ENCODE results near the gene NQO2. TPM values are rescaled to one million over a fixed set of nuclear protein-coding genes. Genes with fewer than 3 reads are reported as not detected.

The NQO2 gene, protein sequence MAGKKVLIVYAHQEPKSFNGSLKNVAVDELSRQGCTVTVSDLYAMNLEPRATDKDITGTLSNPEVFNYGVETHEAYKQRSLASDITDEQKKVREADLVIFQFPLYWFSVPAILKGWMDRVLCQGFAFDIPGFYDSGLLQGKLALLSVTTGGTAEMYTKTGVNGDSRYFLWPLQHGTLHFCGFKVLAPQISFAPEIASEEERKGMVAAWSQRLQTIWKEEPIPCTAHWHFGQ
- total RNA-seq (22.5 and 23.4 TPM in 2 replicates), polyA plus RNA-seq (28.6 and 38.5 TPM in 2 replicates)

DNA sequence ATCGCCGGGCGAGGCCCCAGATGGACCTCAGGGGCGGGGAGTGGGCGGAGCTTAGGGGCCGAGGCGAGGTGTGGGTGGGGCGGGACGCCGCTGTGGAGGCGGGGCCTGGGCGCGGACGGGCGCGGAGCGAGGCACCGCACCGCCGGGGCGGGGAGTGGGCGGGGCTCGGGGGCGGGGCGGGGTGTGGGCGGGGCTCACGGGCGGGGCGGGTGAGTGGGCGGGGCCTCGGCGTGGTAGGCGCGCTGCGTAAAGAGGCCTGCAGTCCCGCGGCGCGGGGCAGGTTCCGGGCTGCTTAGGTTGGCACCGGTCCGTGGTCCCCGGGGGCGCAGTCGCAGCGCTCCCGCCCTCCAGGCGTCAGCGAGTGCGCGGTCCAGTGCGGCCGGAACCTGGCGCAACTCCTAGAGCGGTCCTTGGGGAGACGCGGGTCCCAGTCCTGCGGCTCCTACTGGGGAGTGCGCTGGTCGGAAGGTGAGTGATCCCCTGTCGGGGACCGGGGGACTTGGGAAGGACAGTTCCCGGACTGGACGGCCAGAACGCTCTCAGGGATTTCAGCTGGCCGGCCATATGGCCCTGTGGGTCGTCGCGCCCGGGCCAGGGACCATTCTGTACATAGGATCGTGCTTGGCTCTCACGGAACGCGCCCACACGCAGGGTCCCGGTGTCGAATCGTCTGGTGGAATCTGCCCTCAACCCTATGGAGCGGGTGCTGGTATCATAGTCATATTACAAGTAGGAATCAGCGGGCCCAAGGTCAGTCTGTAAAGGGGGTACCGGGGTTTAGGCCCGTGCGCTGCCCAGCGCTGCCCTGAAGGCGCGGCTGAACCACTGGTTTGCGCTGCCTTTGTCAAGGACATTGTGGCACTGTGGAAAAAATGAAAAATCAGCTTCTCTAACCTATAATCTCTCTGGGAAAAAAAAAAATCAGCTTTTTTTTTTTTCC lies at the start of gene NQO2:
TSS of gene NQO2 (plus strand) at position 277 of the 940 bp plus-strand sequence. CDS start 6,659 bp downstream, outside the sequence.
- TF ChIP-seq EZH2phosphoT487 (IDR thresholded peaks at IDR 0.05; ENCODE audit: low read depth, severe bottlenecking, unreplicated experiment): no peak
- Histone ChIP-seq H3K79me2 (peaks cover 2% of the 10 kb centered on the region), H3K4me3 (peak within 1 kb of the TSS; percentile 88), H2AFZ (peak within 1 kb of the TSS; percentile 95), H3K9me3 (ENCODE audit: low read depth) (no peaks in the 10 kb centered on the region), H4K20me1 (ENCODE audit: insufficient read depth, poor library complexity, severe bottlenecking) (no peaks in the 10 kb centered on the region), H3K36me3 (replicated peaks; ENCODE audit: insufficient read depth, low read depth) (no peaks in the 10 kb centered on the region), H3K4me2 (peak within 1 kb of the TSS; percentile 88), H3K27me3 (no peaks in the 10 kb centered on the region), H3K4me1 (ENCODE audit: insufficient read depth) (peaks cover 8% of the 10 kb centered on the region), H3K9me2 (replicated peaks; ENCODE audit: insufficient read depth) (no peaks in the 10 kb centered on the region), H3K27ac (peak within 1 kb of the TSS; percentile 95)
- 5% methylated on average over 46 of the region's 87 CpGs for WGBS (ENCODE audit: low lambda C conversion rate, missing lambda C conversion rate)
- DNase-seq (ENCODE audit: low spot score): peak; percentile 96

- Histone ChIP-seq H3K27me3 (no peaks in the 10 kb centered on the region), H3K4me3 (no peak overlapping the region), H3K4me2 (no peak overlapping the region), H3K27ac (no peak overlapping the region), H3K4me1 (ENCODE audit: insufficient read depth) (no peaks in the 10 kb centered on the region), H3K9me2 (replicated peaks; ENCODE audit: insufficient read depth) (no peaks in the 10 kb centered on the region), H2AFZ (no peak overlapping the region), H4K20me1 (ENCODE audit: insufficient read depth, poor library complexity, severe bottlenecking) (no peaks in the 10 kb centered on the region), H3K36me3 (replicated peaks; ENCODE audit: insufficient read depth, low read depth) (no peaks in the 10 kb centered on the region), H3K9me3 (ENCODE audit: low read depth) (no peaks in the 10 kb centered on the region), H3K79me2 (no peaks in the 10 kb centered on the region)
- 90% methylated on average over 12 of the region's 12 CpGs for WGBS (ENCODE audit: low lambda C conversion rate, missing lambda C conversion rate)
- no peak for DNase-seq (ENCODE audit: low spot score)
- TF ChIP-seq, protein P1, sequence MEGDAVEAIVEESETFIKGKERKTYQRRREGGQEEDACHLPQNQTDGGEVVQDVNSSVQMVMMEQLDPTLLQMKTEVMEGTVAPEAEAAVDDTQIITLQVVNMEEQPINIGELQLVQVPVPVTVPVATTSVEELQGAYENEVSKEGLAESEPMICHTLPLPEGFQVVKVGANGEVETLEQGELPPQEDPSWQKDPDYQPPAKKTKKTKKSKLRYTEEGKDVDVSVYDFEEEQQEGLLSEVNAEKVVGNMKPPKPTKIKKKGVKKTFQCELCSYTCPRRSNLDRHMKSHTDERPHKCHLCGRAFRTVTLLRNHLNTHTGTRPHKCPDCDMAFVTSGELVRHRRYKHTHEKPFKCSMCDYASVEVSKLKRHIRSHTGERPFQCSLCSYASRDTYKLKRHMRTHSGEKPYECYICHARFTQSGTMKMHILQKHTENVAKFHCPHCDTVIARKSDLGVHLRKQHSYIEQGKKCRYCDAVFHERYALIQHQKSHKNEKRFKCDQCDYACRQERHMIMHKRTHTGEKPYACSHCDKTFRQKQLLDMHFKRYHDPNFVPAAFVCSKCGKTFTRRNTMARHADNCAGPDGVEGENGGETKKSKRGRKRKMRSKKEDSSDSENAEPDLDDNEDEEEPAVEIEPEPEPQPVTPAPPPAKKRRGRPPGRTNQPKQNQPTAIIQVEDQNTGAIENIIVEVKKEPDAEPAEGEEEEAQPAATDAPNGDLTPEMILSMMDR (IDR thresholded peaks at IDR 0.05; ENCODE audit: poor library complexity): no peak
- TF ChIP-seq EZH2phosphoT487 (IDR thresholded peaks at IDR 0.05; ENCODE audit: low read depth, severe bottlenecking, unreplicated experiment): no peak
- no peak for TF ChIP-seq EZH2 (IDR thresholded peaks at IDR 0.05; ENCODE audit: borderline replicate concordance)
These were observed 49.0 kb upstream of the NQO2 start for GRCh38 chr6:2950713-2951112.

DNA sequence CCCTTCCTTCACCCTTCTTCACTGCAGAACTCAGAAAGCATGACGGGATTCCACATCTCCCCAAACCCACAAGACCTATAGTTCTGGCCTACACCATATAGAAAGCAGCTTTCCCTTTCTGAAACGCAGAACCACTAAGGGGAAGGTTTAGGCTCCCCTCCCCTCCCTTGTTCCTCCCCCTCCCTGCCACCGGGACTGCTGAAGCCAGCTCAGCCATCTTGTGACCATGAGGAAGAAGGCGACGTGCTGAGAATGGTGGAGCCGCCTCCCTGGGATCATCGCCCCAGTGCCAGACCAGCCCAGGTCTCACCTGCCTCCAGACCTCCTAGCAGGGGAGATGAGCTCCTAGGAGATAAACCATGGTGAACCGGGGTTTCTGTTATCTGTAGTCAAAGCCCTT lies 48.0 kb upstream of the NQO2 start:
- TF ChIP-seq EZH2 (IDR thresholded peaks at IDR 0.05; ENCODE audit: borderline replicate concordance) (no peak), EZH2phosphoT487 (IDR thresholded peaks at IDR 0.05; ENCODE audit: low read depth, severe bottlenecking, unreplicated experiment) (no peak)
- TF ChIP-seq, protein P1 (IDR thresholded peaks at IDR 0.05; ENCODE audit: poor library complexity): no peak
- no peaks in the 10 kb centered on the region for H3K36me3 ChIP-seq (replicated peaks; ENCODE audit: insufficient read depth, low read depth)
- H3K4me3 ChIP-seq: no peak overlapping the region
- no peaks in the 10 kb centered on the region for H4K20me1 ChIP-seq (ENCODE audit: insufficient read depth, poor library complexity, severe bottlenecking)
- no peak overlapping the region for H3K27ac ChIP-seq
- 88% methylated on average over 7 of the region's 8 CpGs for WGBS (ENCODE audit: low lambda C conversion rate, missing lambda C conversion rate)
- no peak for DNase-seq (ENCODE audit: low spot score)
- H2AFZ ChIP-seq: no peak overlapping the region
- no peak overlapping the region for H3K4me2 ChIP-seq
- H3K9me2 ChIP-seq (replicated peaks; ENCODE audit: insufficient read depth): no peaks in the 10 kb centered on the region
- no peaks in the 10 kb centered on the region for H3K9me3 ChIP-seq (ENCODE audit: low read depth)
- H3K4me1 ChIP-seq (ENCODE audit: insufficient read depth): no peaks in the 10 kb centered on the region
- no peaks in the 10 kb centered on the region for H3K27me3 ChIP-seq
- H3K79me2 ChIP-seq: peaks cover 2% of the 10 kb centered on the region

Measured in hepatocyte (in vitro differentiated cells).